Vagina (tissue), 2 donors: ENCODE data around the gene ENTPD3.

ENCODE experiments used
- POLR2A ChIP-seq, 2 donors: fragments of 450-650 bp; IDR thresholded peaks; one replicate each; pipeline ENCODE4 v1.6.1; 2017; ENCODE audit warnings: antibody characterized with exemption in 2 of 2, mild to moderate bottlenecking in 2 of 2, moderate library complexity in 2 of 2
- TF ChIP-seq, protein P1 (sequence below), 3 experiments: fragments of 450-650 bp in 2 of 3; fragments of 200-600 bp in 1 of 3; sonication (generic) in 1 of 3; IDR thresholded peaks; one replicate each; pipeline ENCODE4 v1.5.1; 2017 to 2019; ENCODE audit warnings: antibody characterized with exemption in 3 of 3, mild to moderate bottlenecking in 2 of 3, moderate library complexity in 2 of 3

DNA sequence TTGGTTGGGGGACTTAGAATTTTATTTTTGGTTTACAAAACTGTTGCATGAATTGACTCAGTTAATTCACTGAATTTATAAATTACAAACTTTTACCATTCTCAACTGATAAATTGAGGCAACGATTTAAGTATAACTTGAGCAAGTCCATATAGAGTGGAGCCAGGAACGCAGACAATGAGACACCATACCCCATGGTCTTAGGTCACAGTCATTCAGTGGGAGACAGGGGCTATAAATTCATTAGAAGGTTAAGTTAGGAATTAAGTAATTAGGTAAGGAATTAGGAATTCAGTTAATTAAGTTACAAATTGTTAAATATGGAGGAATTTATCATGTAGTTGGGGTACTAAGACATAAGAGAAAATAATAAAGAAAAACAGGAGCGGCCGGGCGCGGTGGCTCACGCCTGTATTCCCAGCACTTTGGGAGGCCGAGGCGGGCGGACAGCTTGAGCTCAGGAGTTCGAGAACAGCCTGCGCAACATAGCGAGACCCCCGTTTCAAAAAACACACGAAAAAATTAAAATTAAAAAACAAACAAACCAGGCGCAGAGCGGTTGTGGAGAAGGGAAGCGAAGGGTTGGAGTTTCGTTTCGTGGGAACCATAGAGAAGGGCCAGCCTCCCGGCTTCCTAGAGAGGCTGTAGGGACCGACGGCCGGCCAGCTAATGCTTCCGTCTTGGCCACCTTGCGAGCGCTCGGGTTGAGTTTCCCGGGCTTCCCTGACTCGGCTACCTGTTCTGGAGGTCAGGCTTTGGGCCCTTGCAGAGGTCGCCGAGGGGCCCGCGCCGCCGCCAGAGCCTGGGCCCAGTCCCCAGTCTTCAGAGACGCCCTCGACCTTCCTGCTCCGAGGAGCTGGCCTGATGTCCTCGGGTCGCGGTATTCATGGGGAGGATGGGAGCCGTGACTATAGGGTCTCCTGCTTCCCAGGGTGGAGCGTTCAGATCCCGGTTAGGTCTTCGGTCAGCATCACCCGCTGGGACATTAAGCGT lies 89.8 kb downstream of the ENTPD3 start, which contains the start of gene ZNF619:
- TF ChIP-seq, protein P1, sequence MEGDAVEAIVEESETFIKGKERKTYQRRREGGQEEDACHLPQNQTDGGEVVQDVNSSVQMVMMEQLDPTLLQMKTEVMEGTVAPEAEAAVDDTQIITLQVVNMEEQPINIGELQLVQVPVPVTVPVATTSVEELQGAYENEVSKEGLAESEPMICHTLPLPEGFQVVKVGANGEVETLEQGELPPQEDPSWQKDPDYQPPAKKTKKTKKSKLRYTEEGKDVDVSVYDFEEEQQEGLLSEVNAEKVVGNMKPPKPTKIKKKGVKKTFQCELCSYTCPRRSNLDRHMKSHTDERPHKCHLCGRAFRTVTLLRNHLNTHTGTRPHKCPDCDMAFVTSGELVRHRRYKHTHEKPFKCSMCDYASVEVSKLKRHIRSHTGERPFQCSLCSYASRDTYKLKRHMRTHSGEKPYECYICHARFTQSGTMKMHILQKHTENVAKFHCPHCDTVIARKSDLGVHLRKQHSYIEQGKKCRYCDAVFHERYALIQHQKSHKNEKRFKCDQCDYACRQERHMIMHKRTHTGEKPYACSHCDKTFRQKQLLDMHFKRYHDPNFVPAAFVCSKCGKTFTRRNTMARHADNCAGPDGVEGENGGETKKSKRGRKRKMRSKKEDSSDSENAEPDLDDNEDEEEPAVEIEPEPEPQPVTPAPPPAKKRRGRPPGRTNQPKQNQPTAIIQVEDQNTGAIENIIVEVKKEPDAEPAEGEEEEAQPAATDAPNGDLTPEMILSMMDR (IDR thresholded peaks at IDR 0.05): no peak
- no peak for TF ChIP-seq POLR2A (IDR thresholded peaks at IDR 0.05)
